Mesenchymal stem cell (in vitro differentiated cells and primary cell): Measurements from ENCODE around the gene MYCL.

Experiments used
- DNase-seq: peaks from one replicate; pipeline ENCODE4 v3.0.0-alpha.2; 2013
- H2AFZ ChIP-seq: one replicate; pipeline ENCODE4 v1.6.1; 2013; ENCODE audit warnings: low read depth, mild to moderate bottlenecking, control low read depth, inconsistent platforms, low read length, moderate library complexity
- H2AK5ac ChIP-seq: 2 replicates; pipeline ENCODE4 v1.6.1; 2013; ENCODE audit warnings: low read length, moderate library complexity, mild to moderate bottlenecking, inconsistent platforms; ENCODE audit not compliant: severe bottlenecking
- H2BK120ac ChIP-seq: one replicate; pipeline ENCODE4 v1.6.1; 2013; ENCODE audit warnings: low read depth, mild to moderate bottlenecking, inconsistent platforms, low read length, moderate library complexity
- H2BK12ac ChIP-seq, 2 experiments: one replicate each; pipeline ENCODE4 v1.6.1; 2013; ENCODE audit warnings: inconsistent platforms in 2 of 2, low read length in 2 of 2, mild to moderate bottlenecking in 2 of 2, moderate library complexity in 2 of 2, control low read depth in 1 of 2
- H2BK15ac ChIP-seq: one replicate; pipeline ENCODE4 v1.6.1; 2013; ENCODE audit warnings: mild to moderate bottlenecking, low read depth, inconsistent platforms; ENCODE audit not compliant: poor library complexity, severe bottlenecking
- H2BK5ac ChIP-seq: 2 replicates; pipeline ENCODE4 v1.6.1; 2013; ENCODE audit warnings: low read depth, mild to moderate bottlenecking, low read length, control low read depth, inconsistent platforms; ENCODE audit not compliant: poor library complexity, severe bottlenecking
- H3K14ac ChIP-seq, 2 experiments: one replicate each; pipeline ENCODE4 v1.6.1; 2013; ENCODE audit warnings: inconsistent platforms in 2 of 2, low read length in 2 of 2, control low read depth in 1 of 2, mild to moderate bottlenecking in 1 of 2, moderate library complexity in 1 of 2
- H3K18ac ChIP-seq, 2 experiments: one replicate each; pipeline ENCODE4 v1.6.1; 2013; ENCODE audit warnings: inconsistent platforms in 2 of 2, low read length in 2 of 2, control low read depth in 1 of 2, low read depth in 1 of 2, mild to moderate bottlenecking in 1 of 2
- H3K23ac ChIP-seq, 2 experiments: one replicate each; pipeline ENCODE4 v1.6.1; 2013; ENCODE audit warnings: inconsistent platforms in 2 of 2, low read length in 2 of 2, mild to moderate bottlenecking in 2 of 2, moderate library complexity in 2 of 2, control low read depth in 1 of 2
- H3K27ac ChIP-seq: 2 replicates; pipeline ENCODE4 v1.5.1; 2013; ENCODE audit warnings: mild to moderate bottlenecking, moderate library complexity, low read length, control low read depth, inconsistent platforms; ENCODE audit not compliant: poor library complexity, severe bottlenecking
- H3K27me3 ChIP-seq, 2 experiments: 2 replicates each; pipeline versions ENCODE4 v1.6.1 to v1.7.0; 2013; ENCODE audit warnings: low read length in 2 of 2, mild to moderate bottlenecking in 2 of 2, moderate library complexity in 2 of 2, control low read depth in 1 of 2, inconsistent platforms in 1 of 2; ENCODE audit not compliant: control insufficient read depth in 1 of 2, insufficient read depth in 1 of 2
- H3K36me3 ChIP-seq, 2 experiments: 2 replicates each; pipeline versions ENCODE4 v1.6.1 to v1.7.0; 2013; ENCODE audit warnings: low read length in 2 of 2, control low read depth in 1 of 2, inconsistent platforms in 1 of 2, low read depth in 1 of 2, mild to moderate bottlenecking in 1 of 2; ENCODE audit not compliant: insufficient read depth in 2 of 2, control insufficient read depth in 1 of 2
- H3K4ac ChIP-seq, 2 experiments: one replicate each; pipeline ENCODE4 v1.6.1; 2013; ENCODE audit warnings: inconsistent platforms in 2 of 2, low read length in 2 of 2, mild to moderate bottlenecking in 2 of 2, moderate library complexity in 2 of 2, control low read depth in 1 of 2, low read depth in 1 of 2
- H3K4me1 ChIP-seq: 2 replicates; pipeline ENCODE4 v1.6.1; 2013; ENCODE audit warnings: low read depth, low read length, control low read depth; ENCODE audit not compliant: control insufficient read depth, insufficient read depth
- H3K4me2 ChIP-seq: 2 replicates; pipeline ENCODE4 v1.6.1; 2013; ENCODE audit warnings: low read length, mild to moderate bottlenecking, inconsistent platforms; ENCODE audit not compliant: poor library complexity, severe bottlenecking
- H3K4me3 ChIP-seq, 2 experiments: 2 replicates each; pipeline versions ENCODE4 v1.5.1 to v1.7.0; 2013; ENCODE audit warnings: low read length in 2 of 2, mild to moderate bottlenecking in 2 of 2, control low read depth in 1 of 2, low read depth in 1 of 2; ENCODE audit not compliant: insufficient read depth in 1 of 2
- H3K79me1 ChIP-seq: replicated peaks from 2 replicates; pipeline ENCODE4 v1.6.1; 2013; ENCODE audit warnings: mild to moderate bottlenecking, control low read depth, low read length, inconsistent platforms; ENCODE audit not compliant: poor library complexity, severe bottlenecking
- H3K9ac ChIP-seq: 2 replicates; pipeline ENCODE4 v1.7.0; 2013; ENCODE audit warnings: mild to moderate bottlenecking, low read length, moderate library complexity
- H3K9me3 ChIP-seq: 2 replicates; pipeline ENCODE4 v1.7.0; 2013; ENCODE audit warnings: mild to moderate bottlenecking, low read length; ENCODE audit not compliant: control insufficient read depth
- H4K8ac ChIP-seq: one replicate; pipeline ENCODE4 v1.6.1; 2013; ENCODE audit warnings: inconsistent platforms, mild to moderate bottlenecking, low read length, moderate library complexity
- H4K91ac ChIP-seq: one replicate; pipeline ENCODE4 v1.6.1; 2013; ENCODE audit warnings: mild to moderate bottlenecking, low read length, inconsistent platforms
- WGBS: methylation state at CpG from one replicate; pipeline ENCODE4 v1.1.7; 2013; ENCODE audit warnings: mixed read lengths; 5-methylcytosine and 5-hydroxymethylcytosine counted together

The MYCL gene

DNA sequence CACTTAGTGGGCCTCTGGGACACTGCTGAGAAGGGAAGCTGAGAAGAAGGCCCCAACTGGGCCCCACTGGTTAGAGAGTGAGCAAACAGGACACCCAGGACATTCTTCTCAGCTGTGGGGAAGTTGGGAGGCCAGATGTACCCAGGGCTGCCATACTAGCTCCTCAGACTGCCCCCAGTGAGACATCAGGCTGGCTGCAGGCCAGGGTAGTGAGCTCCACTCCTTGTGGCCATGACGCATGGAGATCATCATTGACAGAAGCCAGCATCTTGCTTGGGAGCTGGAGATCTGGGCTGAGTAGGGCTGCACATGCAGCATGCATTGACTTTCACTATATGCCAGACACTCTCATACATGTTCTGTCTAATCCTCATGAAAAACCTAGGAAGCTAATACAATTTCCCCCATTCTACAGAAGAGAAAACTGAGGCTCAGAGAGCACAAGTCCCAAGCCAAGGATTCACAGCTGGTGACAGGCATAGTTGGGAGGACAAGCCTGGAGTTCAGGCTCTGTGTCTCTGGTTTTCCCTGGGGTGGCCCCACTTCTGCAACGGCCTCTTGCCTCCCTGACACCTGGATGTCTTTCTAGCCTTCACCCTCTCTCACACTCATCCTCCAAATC lies 24.1 kb upstream of the MYCL start:
- no peak overlapping the region for H3K14ac ChIP-seq
- H3K27me3 ChIP-seq, result peaks cover 23% of the 10 kb centered on the region in 2 experiments
- no peak overlapping the region for H4K8ac ChIP-seq
- no peak overlapping the region for H3K4ac ChIP-seq
- H3K23ac ChIP-seq, result no peak overlapping the region
- no peak overlapping the region for H2AK5ac ChIP-seq
- H3K79me1 ChIP-seq, result no peaks in the 10 kb centered on the region
- DNase-seq, result peak; percentile 7
- no peak overlapping the region for H2BK12ac ChIP-seq
- H2BK5ac ChIP-seq, result no peak overlapping the region
- peaks cover 13% of the 10 kb centered on the region for H3K4me1 ChIP-seq
- no peak overlapping the region for H2BK15ac ChIP-seq
- no peak overlapping the region for H3K4me3 ChIP-seq
- no peak overlapping the region for H2BK120ac ChIP-seq
- H3K18ac ChIP-seq, result no peak overlapping the region
- H3K4me2 ChIP-seq, result no peak overlapping the region
- WGBS, result 93% methylated on average over 2 of the region's 2 CpGs
- no peaks in the 10 kb centered on the region for H3K36me3 ChIP-seq
- no peak overlapping the region for H2AFZ ChIP-seq
- H3K9me3 ChIP-seq, result no peaks in the 10 kb centered on the region
- no peak overlapping the region for H4K91ac ChIP-seq
- no peak overlapping the region for H3K27ac ChIP-seq
- no peak overlapping the region for H3K9ac ChIP-seq

DNA sequence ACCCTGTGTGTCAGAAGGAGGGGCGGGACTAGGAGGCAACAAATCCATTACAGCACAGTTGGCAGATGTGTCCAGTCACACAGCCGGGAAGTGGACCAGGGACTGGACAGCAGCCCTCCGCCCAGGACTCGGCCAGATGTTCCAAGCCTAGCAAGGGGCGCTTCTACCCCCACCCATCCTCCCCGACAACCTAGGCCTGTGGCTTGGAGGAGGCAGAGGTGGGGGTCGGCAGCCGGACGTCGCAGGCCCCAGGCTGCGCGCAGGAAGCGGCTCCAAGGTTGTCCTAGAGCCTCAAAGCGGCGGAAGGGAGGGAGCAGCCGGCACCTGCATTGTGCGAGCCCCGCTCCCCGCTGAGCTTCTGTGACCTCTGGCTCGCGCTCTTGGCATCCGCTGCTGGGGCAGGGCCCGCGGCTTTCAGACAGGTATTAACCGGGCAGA lies 20.6 kb upstream of the MYCL start:
- Histone ChIP-seq H2BK120ac (no peak overlapping the region), H2BK5ac (no peak overlapping the region), H2AK5ac (no peak overlapping the region), H4K8ac (no peak overlapping the region), H3K23ac (no peak overlapping the region), H3K9me3 (no peaks in the 10 kb centered on the region), H3K27ac (no peak overlapping the region), H3K9ac (peak overlapping the region; percentile 7), H3K4me2 (no peak overlapping the region), H2AFZ (no peak overlapping the region), H4K91ac (no peak overlapping the region), H3K36me3 (no peaks in the 10 kb centered on the region), H3K4me3 (peak overlapping the region in 1 of 2 experiments; percentile 55), H3K27me3 (peaks cover 15 to 16% of the 10 kb centered on the region in 2 experiments), H2BK15ac (no peak overlapping the region), H3K79me1 (no peaks in the 10 kb centered on the region), H3K18ac (no peak overlapping the region), H2BK12ac (no peak overlapping the region), H3K14ac (no peak overlapping the region), H3K4me1 (peaks cover 13% of the 10 kb centered on the region), H3K4ac (no peak overlapping the region)
- DNase-seq, result no peak
- WGBS, result 7% methylated on average over 21 of the region's 25 CpGs

DNA sequence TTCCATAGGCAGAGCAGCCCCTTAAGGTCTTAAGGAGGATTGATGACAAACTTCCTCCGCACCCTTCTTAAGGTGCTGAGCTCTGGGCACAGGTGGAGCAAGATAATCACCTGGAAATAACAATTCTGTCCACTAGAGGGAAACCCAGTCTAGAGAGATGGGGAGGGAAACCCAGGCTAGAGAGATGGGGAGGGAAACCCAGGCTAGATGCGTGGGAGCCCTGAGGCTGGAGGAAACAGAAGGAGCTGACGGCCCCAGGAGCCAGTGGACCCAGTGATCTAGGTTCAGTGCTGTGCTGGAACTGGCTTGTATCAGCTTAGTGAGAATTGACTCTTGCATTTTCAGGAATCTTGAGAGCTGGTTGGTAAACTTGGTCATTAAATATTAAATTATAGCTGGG lies 17.8 kb upstream of the MYCL start:
- Histone ChIP-seq H3K14ac (no peak overlapping the region), H3K9ac (no peak overlapping the region), H3K4me1 (peaks cover 6% of the 10 kb centered on the region), H4K8ac (no peak overlapping the region), H2AFZ (no peak overlapping the region), H4K91ac (no peak overlapping the region), H3K79me1 (no peaks in the 10 kb centered on the region), H3K36me3 (no peaks in the 10 kb centered on the region), H3K4ac (no peak overlapping the region), H3K9me3 (no peaks in the 10 kb centered on the region), H2AK5ac (no peak overlapping the region), H3K4me3 (no peak overlapping the region), H3K27ac (no peak overlapping the region), H3K27me3 (peaks cover 15 to 16% of the 10 kb centered on the region in 2 experiments), H2BK12ac (no peak overlapping the region), H2BK120ac (no peak overlapping the region), H2BK15ac (no peak overlapping the region), H2BK5ac (no peak overlapping the region), H3K23ac (no peak overlapping the region), H3K18ac (no peak overlapping the region), H3K4me2 (no peak overlapping the region)
- WGBS, result 33% methylated on average over 3 of the region's 3 CpGs
- DNase-seq, result peak; percentile 58

DNA sequence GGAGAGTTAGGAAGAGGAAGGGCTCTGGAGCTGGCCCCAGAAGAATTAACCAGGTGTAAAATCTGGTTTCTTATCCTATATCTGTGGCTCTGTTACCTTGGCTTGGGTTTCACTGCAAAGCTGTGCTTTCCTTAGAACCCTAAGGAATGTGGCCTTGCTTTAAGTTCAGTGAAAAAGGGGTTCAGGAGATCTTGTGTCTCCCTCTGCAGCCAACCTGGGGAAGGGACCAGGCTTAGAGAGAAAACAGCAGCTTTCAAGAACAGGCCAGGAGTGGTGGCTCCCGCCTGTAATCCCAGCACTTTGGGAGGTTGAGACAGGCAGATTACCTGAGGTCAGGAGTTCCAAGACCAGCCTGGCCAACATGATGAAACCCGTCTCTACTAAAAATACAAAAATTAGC lies 16.1 kb upstream of the MYCL start:
- H3K4me3 ChIP-seq, result no peak overlapping the region
- H3K27ac ChIP-seq, result no peak overlapping the region

More for the DNA sequence above, 16.1 kb upstream of the MYCL start:
- H3K9ac ChIP-seq, result no peak overlapping the region
- no peaks in the 10 kb centered on the region for H3K36me3 ChIP-seq
- no peak overlapping the region for H3K14ac ChIP-seq
- H3K4me2 ChIP-seq, result no peak overlapping the region
- no peak overlapping the region for H3K4ac ChIP-seq
- no peak overlapping the region for H2BK120ac ChIP-seq
- DNase-seq, result no peak
- H4K91ac ChIP-seq, result no peak overlapping the region
- H2AFZ ChIP-seq, result no peak overlapping the region
- no peak overlapping the region for H4K8ac ChIP-seq
- no peak overlapping the region for H3K23ac ChIP-seq
- peaks cover 6% of the 10 kb centered on the region for H3K4me1 ChIP-seq
- H2BK12ac ChIP-seq, result no peak overlapping the region
- no peak overlapping the region for H3K18ac ChIP-seq
- H2AK5ac ChIP-seq, result no peak overlapping the region
- no peaks in the 10 kb centered on the region for H3K9me3 ChIP-seq
- H2BK5ac ChIP-seq, result no peak overlapping the region
- peaks cover 13 to 15% of the 10 kb centered on the region in 2 experiments for H3K27me3 ChIP-seq
- no peak overlapping the region for H2BK15ac ChIP-seq
- no peaks in the 10 kb centered on the region for H3K79me1 ChIP-seq
- 81% methylated on average over 1 of the region's 2 CpGs for WGBS
